Neural cell (in vitro differentiated cells): ENCODE results near the gene ANKS1B. TPM values are rescaled to one million over a fixed set of nuclear protein-coding genes. Genes with fewer than 3 reads are reported as not detected.

ENCODE experiments used
- H2AFZ ChIP-seq: fragments of 200-600, 300-800 bp; sonication (generic), shearing (Covaris generic); 2 replicates; pipeline ENCODE4 v1.6.0; 2014; ENCODE audit warnings: low read depth, mild to moderate bottlenecking, antibody characterized with exemption, low read length, moderate library complexity
- H3F3A ChIP-seq: fragments of 200-600 bp; shearing (Covaris generic); 2 replicates; pipeline ENCODE4 v1.6.1; 2016; ENCODE audit warnings: mild to moderate bottlenecking, moderate library complexity, mixed read lengths, antibody characterized with exemption, low read length; ENCODE audit not compliant: insufficient read depth, poor library complexity, severe bottlenecking
- H3K27ac ChIP-seq: fragments of 200-600, 300-800 bp; sonication (generic), shearing (Covaris generic); 2 replicates; pipeline ENCODE4 v1.5.1; 2014; ENCODE audit warnings: mild to moderate bottlenecking, low read length, moderate library complexity
- H3K27me3 ChIP-seq: fragments of 300-800, 200-600 bp; sonication (generic), shearing (Covaris generic); 2 replicates; pipeline ENCODE4 v1.6.0; 2014; ENCODE audit warnings: mild to moderate bottlenecking, low read depth, low read length, moderate library complexity; ENCODE audit not compliant: insufficient read depth
- H3K36me3 ChIP-seq: fragments of 300-800, 200-600 bp; sonication (generic), shearing (Covaris generic); 2 replicates; pipeline ENCODE4 v1.5.1; 2014; ENCODE audit warnings: mild to moderate bottlenecking, antibody characterized with exemption, low read length, moderate library complexity; ENCODE audit not compliant: insufficient read depth
- H3K4me2 ChIP-seq: fragments of 300-800, 200-600 bp; sonication (generic), shearing (Covaris generic); 2 replicates; pipeline ENCODE4 v1.6.0; 2014; ENCODE audit warnings: mild to moderate bottlenecking, low read length
- H3K4me3 ChIP-seq: fragments of 300-800, 200-600 bp; sonication (generic), shearing (Covaris generic); 2 replicates; pipeline ENCODE4 v1.5.1; 2014; ENCODE audit warnings: mild to moderate bottlenecking, low read length, moderate library complexity
- H3K79me2 ChIP-seq: fragments of 200-600 bp; shearing (Covaris generic); replicated peaks from 2 replicates; pipeline ENCODE4 v1.6.0; 2014; ENCODE audit warnings: mild to moderate bottlenecking, low read length, moderate library complexity; ENCODE audit not compliant: insufficient read depth
- H3K9ac ChIP-seq: fragments of 300-800, 200-600 bp; sonication (generic), shearing (Covaris generic); 2 replicates; pipeline ENCODE4 v1.6.1; 2016; ENCODE audit warnings: mild to moderate bottlenecking, low read length, mixed read lengths
- H3K9me2 ChIP-seq: fragments of 200-600 bp; shearing (Covaris generic); 2 replicates; pipeline ENCODE4 v1.6.1; 2016; ENCODE audit warnings: mild to moderate bottlenecking, low read length, mixed read lengths; ENCODE audit not compliant: insufficient read depth
- H3K9me3 ChIP-seq: fragments of 200-600, 300-800 bp; sonication (generic), shearing (Covaris generic); 2 replicates; pipeline ENCODE4 v1.6.1; 2016; ENCODE audit warnings: mild to moderate bottlenecking, mixed run types, low read length, moderate library complexity, mixed read lengths
- H4K20me1 ChIP-seq: fragments of 200-600 bp; shearing (Covaris generic); 2 replicates; pipeline ENCODE4 v1.6.1; 2016; ENCODE audit warnings: mild to moderate bottlenecking, mixed run types; ENCODE audit not compliant: insufficient read depth
- CTCF ChIP-seq: fragments of 450-650 bp; IDR thresholded peaks from 2 replicates; pipeline ENCODE4 v1.5.1; 2014; ENCODE audit warnings: antibody characterized with exemption, mild to moderate bottlenecking, moderate library complexity; ENCODE audit not compliant: poor library complexity, severe bottlenecking
- EP300 ChIP-seq: fragments of 450-650 bp; conservative IDR thresholded peaks from 2 replicates; pipeline ENCODE4 v1.6.1; 2014; ENCODE audit warnings: antibody characterized with exemption, mild to moderate bottlenecking, moderate library complexity; ENCODE audit not compliant: poor library complexity, severe bottlenecking
- EZH2 ChIP-seq: fragments of 200-600, 300-800 bp; shearing (Covaris generic), sonication (generic); IDR thresholded peaks from 2 replicates; pipeline ENCODE4 v1.6.1; 2014; ENCODE audit warnings: antibody characterized with exemption, low read length, borderline replicate concordance, mild to moderate bottlenecking; ENCODE audit not compliant: insufficient read depth, poor library complexity, severe bottlenecking
- MXI1 ChIP-seq: fragments of 450-650 bp; conservative IDR thresholded peaks from 2 replicates; pipeline ENCODE4 v1.6.1; 2014; ENCODE audit warnings: antibody characterized with exemption, mild to moderate bottlenecking; ENCODE audit not compliant: poor library complexity, severe bottlenecking
- POLR2AphosphoS5 ChIP-seq: IDR thresholded peaks from 2 replicates; pipeline ENCODE4 v1.6.1; 2012
- RAD21 ChIP-seq: fragments of 450-650 bp; conservative IDR thresholded peaks from 2 replicates; pipeline ENCODE4 v1.6.1; 2014; ENCODE audit warnings: antibody characterized with exemption, mild to moderate bottlenecking, moderate library complexity
- SMC3 ChIP-seq: fragments of 450-650 bp; conservative IDR thresholded peaks from 2 replicates; pipeline ENCODE4 v1.6.1; 2014; ENCODE audit warnings: antibody characterized with exemption, mild to moderate bottlenecking, moderate library complexity; ENCODE audit not compliant: poor library complexity
- TAF1 ChIP-seq: IDR thresholded peaks from 2 replicates; pipeline ENCODE4 v1.6.1; 2012; ENCODE audit warnings: low read depth
- polyA plus RNA-seq: library from polyadenylated mRNA; depleted of rRNA; stranded (reverse); fragments of >200 nt; gene quantifications from 2 replicates; pipeline ENCODE4 v1.2.3, GENCODE V29; 2014
- TF ChIP-seq, protein P1 (sequence below): IDR thresholded peaks from 2 replicates; pipeline ENCODE4 v1.6.1; 2012; ENCODE audit warnings: borderline replicate concordance

The ANKS1B gene
- polyA plus RNA-seq, 1 donor from 2014 or later: 65.6 TPM

DNA sequence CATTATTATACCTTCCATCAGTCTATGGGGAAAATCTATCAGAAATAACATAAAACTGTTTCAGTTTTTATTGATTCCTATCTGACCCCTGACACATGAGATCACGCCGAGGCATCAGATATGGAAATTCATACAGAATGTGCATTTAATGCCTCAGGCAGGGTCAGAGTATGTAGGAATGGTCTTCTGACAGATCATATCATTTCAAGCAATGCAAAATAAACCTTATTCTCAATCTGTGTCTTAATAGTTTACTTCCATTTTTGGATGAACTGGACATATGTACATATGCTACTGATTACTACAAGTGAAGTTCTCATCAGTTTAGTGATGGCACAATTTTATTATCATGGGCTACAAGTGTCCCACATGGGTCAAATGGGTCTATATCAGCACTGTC is 150.0 kb downstream of the ANKS1B start:
- Histone ChIP-seq H3K36me3 (no peaks in the 10 kb centered on the region), H4K20me1 (no peaks in the 10 kb centered on the region), H3K9ac (no peak overlapping the region), H2AFZ (no peak overlapping the region), H3K9me2 (no peaks in the 10 kb centered on the region), H3F3A (no peaks in the 10 kb centered on the region), H3K4me2 (no peak overlapping the region), H3K9me3 (no peaks in the 10 kb centered on the region), H3K79me2 (no peaks in the 10 kb centered on the region), H3K27me3 (no peaks in the 10 kb centered on the region), H3K4me3 (no peak overlapping the region), H3K27ac (no peak overlapping the region)
- no peak for TF ChIP-seq MXI1

GRCh38 chr12:99833397-99833796 is 151.3 kb downstream of the ANKS1B start:
- no peak overlapping the region for H3K27ac ChIP-seq

More at GRCh38 chr12:99833397-99833796, 151.3 kb downstream of the ANKS1B start:
- no peaks in the 10 kb centered on the region for H3K27me3 ChIP-seq
- no peaks in the 10 kb centered on the region for H3K36me3 ChIP-seq
- H4K20me1 ChIP-seq: no peaks in the 10 kb centered on the region
- H3K4me3 ChIP-seq: no peak overlapping the region
- H3K9ac ChIP-seq: no peak overlapping the region
- TF ChIP-seq EP300 (no peak), SMC3 (no peak), RAD21 (no peak), CTCF (no peak), POLR2AphosphoS5 (no peak), MXI1 (no peak), TAF1 (no peak), EZH2 (no peak)
- TF ChIP-seq, protein P1, sequence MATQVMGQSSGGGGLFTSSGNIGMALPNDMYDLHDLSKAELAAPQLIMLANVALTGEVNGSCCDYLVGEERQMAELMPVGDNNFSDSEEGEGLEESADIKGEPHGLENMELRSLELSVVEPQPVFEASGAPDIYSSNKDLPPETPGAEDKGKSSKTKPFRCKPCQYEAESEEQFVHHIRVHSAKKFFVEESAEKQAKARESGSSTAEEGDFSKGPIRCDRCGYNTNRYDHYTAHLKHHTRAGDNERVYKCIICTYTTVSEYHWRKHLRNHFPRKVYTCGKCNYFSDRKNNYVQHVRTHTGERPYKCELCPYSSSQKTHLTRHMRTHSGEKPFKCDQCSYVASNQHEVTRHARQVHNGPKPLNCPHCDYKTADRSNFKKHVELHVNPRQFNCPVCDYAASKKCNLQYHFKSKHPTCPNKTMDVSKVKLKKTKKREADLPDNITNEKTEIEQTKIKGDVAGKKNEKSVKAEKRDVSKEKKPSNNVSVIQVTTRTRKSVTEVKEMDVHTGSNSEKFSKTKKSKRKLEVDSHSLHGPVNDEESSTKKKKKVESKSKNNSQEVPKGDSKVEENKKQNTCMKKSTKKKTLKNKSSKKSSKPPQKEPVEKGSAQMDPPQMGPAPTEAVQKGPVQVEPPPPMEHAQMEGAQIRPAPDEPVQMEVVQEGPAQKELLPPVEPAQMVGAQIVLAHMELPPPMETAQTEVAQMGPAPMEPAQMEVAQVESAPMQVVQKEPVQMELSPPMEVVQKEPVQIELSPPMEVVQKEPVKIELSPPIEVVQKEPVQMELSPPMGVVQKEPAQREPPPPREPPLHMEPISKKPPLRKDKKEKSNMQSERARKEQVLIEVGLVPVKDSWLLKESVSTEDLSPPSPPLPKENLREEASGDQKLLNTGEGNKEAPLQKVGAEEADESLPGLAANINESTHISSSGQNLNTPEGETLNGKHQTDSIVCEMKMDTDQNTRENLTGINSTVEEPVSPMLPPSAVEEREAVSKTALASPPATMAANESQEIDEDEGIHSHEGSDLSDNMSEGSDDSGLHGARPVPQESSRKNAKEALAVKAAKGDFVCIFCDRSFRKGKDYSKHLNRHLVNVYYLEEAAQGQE: no peak
- no peaks in the 10 kb centered on the region for H3K9me2 ChIP-seq
- no peak overlapping the region for H3K4me2 ChIP-seq
- H3F3A ChIP-seq: no peaks in the 10 kb centered on the region
- H3K79me2 ChIP-seq: no peaks in the 10 kb centered on the region
- no peak overlapping the region for H2AFZ ChIP-seq
- no peaks in the 10 kb centered on the region for H3K9me3 ChIP-seq
